Measurements from ENCODE around the gene FLCN.

DNA sequence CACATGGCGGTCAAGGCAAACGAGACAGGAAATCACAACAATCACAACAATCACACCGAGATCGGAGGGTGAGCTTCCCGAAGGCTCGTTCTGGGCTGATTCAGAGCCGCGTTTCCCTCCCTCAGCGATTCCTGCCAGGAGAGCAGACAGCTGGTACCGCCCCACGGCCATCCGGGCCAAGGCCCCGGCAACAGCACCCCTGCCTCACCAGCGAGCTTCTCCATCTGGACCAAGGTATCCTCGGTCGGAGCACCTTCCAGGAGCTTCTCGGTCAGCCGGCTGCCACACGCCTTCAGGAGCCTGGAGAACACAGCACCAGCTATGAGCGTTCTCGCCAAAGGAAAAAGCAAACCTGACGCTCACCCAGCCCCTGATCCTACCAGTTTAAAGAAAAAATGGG is 15.6 kb downstream of the FLCN start:
- TF ChIP-seq, protein P1, sequence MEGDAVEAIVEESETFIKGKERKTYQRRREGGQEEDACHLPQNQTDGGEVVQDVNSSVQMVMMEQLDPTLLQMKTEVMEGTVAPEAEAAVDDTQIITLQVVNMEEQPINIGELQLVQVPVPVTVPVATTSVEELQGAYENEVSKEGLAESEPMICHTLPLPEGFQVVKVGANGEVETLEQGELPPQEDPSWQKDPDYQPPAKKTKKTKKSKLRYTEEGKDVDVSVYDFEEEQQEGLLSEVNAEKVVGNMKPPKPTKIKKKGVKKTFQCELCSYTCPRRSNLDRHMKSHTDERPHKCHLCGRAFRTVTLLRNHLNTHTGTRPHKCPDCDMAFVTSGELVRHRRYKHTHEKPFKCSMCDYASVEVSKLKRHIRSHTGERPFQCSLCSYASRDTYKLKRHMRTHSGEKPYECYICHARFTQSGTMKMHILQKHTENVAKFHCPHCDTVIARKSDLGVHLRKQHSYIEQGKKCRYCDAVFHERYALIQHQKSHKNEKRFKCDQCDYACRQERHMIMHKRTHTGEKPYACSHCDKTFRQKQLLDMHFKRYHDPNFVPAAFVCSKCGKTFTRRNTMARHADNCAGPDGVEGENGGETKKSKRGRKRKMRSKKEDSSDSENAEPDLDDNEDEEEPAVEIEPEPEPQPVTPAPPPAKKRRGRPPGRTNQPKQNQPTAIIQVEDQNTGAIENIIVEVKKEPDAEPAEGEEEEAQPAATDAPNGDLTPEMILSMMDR (IDR thresholded peaks at IDR 0.05; ENCODE audit: borderline replicate concordance, extremely low read depth, low read length, poor library complexity, severe bottlenecking) = no peak
- no peak for TF ChIP-seq EZH2 (IDR thresholded peaks at IDR 0.05; ENCODE audit: borderline replicate concordance, low read depth, low read length, severe bottlenecking)

All from DND-41 (cell line).